Measurements from ENCODE around the gene ZNF43. TPM values are rescaled to one million over a fixed set of nuclear protein-coding genes. Genes with fewer than 3 reads are reported as not detected.
A peak's percentile ranks its signal among the peaks of the same experiment; 100 is the strongest.
"Not testable (repeated sequence)": the region's sequence is repeated elsewhere in the genome, so short reads cannot be mapped to it uniquely, and the experiment has no call there.

ZNF43 gene
- total RNA-seq, 1 donor from 2014 or later, result 6.3 TPM

DNA sequence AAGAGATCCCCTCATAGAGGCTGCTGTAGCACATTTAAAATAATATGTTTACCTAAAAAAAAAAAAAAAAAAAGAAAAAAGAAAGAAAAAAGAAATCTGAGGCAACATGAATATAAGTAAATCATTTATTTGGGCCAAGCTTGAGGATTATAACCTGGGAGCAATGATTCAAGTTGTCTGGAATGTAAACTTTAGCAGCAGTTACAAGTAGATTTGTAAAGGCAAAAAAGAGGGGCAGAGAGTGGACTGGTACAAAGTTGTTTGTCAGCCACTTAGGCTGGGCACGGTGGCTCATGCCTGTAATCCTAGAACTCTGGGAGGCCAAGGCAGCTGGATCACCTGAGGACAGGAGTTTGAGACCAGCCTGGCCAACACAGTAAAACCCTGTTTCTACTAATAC lies 11.3 kb downstream of the ZNF43 start:
- no peak for DNase-seq (ENCODE audit: low spot score)
- intact Hi-C loops (cut with DNase I), result no loop called here

DNA sequence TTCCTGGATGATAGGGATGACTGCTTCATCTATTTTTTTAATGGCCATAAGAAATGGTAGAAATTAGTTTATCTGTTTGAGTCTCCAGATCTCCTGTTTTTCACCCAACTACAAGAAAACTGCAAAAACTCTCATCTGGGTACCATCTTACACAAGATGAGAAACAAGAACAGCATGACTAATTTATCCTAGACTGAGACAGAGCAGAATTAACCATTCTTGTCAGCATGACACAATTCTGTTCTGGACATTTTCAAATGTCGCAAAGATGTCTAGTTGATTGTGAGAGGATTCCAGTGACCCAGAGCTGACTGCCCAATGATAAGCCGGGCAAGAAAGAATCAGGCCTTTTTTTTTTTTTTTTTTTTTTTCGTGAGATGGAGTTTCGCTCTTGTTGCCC lies 12.8 kb downstream of the ZNF43 start:
- intact Hi-C loops (cut with DNase I), result no loop called here
- DNase-seq (ENCODE audit: low spot score), result no peak

DNA sequence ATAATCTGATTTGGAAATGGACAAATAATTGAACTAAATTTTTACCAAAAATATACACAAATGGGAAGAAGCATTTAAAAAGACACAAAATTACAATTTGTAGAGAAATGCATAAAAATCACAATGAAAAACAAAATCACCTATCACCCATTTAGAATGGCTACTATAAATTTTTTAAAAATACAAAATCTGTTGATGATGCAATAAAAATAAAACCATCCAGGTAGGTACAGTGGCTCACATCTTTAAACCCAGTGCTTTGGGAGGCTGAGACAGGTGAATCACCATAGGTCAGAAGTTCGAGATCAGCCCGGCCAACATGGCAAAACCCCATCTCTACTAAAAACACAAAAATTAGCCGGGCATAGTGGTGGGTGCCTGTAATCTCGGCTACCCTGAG lies 23.5 kb downstream of the ZNF43 start:
- no peak for DNase-seq (ENCODE audit: low spot score)
- intact Hi-C loops (cut with DNase I), result no loop called here

DNA sequence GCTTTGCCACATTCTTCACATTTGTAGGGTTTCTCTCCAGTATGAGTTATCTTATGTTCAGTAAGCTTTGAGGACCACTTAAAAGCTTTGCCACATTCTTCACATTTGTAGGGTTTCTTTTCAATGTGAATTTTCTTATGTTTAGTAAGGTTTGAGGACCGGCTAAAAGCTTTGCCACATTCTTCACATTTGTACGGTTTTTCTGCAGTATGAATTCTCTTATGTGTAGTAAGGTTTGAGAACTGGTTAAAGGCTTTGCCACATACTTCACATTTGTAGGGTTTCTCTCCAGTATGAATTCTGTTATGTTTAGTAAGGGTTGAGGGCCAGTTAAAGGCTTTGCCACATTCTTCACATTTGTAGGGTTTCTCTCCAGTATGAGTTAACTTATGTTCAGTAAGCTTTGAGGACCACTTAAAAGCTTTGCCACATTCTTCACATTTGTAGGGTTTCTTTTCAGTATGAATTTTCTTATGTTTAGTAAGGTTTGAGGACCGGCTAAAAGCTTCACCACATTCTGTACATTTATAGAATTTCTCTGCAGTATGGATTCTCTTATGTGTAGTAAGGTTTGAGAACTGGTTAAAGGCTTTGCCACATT lies 27.5 kb downstream of the ZNF43 start:
- DNase-seq (ENCODE audit: low spot score); intact Hi-C loops (cut with DNase I): not testable (repeated sequence)

DNA sequence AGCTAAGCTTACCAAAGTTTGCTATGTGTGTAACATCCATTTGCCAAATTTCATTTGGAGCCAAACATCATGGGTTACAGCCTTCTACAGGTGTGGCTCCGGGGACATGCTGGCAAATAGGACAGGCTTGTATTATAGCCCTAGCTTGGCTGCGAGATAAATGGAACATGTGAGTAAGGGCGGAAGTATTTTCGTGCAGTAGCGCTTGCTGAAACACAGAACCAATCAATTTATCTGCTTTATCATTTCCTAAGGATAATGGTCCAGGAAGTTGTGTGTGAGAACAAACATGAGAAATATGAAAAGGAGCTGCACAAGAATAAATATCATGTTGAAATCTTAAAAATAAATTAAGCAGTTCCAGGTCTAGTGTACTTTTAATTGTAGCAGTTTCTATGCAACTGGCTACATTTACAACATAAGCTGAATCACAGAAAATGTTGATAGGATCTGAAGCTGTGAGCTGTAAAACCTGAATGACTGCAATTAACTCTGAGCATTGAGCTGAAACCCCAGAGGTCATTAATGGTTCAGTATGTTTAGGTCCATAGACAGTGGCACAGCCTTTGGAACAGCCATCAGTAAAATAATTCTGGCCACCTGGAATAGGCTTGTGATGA lies 46.4 kb downstream of the ZNF43 start:
- DNase-seq (ENCODE audit: low spot score), result no peak
- intact Hi-C loops (cut with DNase I), result no loop called here

DNA sequence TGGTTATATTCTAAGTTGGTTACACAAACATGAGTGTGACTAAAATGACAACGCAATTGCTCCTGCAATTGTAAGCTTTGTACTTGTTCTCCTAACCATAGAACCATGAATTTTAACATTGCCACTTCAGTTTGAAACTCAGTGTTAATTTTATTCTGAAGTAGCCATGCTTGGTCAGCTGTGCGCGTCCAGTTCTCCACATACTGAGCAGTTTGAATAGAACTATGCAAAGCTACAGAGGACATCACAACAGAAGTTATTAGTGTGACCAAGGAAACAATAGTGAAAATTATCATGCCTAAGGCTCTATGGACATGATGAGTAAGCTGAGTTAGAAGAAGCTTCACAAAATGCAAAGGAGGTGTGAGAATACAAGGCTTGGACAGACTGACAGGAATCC lies 49.0 kb downstream of the ZNF43 start:
- intact Hi-C loops (cut with DNase I), result no loop called here

DNA sequence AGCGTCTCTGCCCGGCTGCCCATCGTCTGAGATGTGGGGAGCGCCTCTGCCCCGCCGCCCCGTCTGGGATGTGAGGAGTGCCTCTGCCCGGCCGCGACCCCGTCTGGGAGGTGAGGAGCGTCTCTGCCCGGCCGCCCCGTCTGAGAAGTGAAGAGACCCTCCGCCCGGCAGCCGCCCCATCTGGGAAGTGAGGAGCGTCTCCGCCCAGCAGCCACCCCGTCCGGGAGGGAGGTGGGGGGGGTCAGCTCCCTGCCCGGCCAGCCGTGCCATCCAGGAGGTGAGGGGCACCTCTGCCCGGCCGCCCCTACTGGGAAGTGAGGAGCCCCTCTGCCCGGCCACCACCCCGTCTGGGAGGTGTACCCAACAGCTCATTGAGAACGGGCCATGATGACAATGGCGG lies 60.2 kb downstream of the ZNF43 start:
- intact Hi-C loops (cut with DNase I); DNase-seq (ENCODE audit: low spot score): not testable (repeated sequence)

More for the DNA sequence above, 49.0 kb downstream of the ZNF43 start:
- no peak for DNase-seq (ENCODE audit: low spot score)

DNA sequence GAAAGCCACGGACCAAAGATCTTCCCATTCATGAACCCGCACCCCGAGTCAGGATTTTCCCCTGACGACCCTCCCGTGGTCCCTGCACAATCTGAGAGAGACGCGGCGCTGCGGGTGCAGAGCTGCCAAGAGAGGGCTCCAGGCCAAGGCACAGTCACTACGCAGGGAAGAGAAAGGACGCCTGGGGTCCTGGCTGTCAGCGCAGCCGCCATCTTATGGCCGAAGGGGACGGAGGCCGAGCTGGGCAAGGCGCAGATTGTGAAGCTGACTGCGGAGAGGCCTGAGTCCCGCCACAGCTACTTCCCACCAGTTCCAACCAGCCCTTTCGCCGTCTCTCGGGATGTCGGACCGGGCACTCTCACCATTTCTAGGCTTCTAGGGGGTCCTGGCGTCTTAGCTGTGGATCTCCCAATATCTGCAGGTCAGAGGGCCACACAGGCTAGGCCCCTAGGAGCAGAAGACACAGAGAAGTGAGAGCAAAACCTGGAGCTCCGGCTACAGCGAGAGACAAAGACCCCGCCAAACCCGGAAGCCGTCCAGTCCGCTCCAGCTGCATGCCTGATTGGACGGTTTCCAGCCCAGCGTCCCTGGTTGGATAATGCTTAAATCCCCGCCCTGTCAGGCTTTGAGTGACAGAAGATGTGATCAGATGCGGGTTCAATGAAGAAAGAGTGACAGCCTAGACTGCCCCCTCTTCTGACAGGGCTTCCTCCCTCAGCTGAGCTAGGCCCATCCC lies 68.7 kb downstream of the ZNF43 start, which contains the start of gene ZNF100:
ZNF100 (minus strand) TSS at position 515 of the 736 bp plus-strand sequence; CDS start at position 365, 150 bp downstream.
- intact Hi-C loops (cut with DNase I), result loop anchor here (10.0 kb wide), 1 partner anchor 68 kb away; the partner anchor contains the start of gene ZNF43

DNA sequence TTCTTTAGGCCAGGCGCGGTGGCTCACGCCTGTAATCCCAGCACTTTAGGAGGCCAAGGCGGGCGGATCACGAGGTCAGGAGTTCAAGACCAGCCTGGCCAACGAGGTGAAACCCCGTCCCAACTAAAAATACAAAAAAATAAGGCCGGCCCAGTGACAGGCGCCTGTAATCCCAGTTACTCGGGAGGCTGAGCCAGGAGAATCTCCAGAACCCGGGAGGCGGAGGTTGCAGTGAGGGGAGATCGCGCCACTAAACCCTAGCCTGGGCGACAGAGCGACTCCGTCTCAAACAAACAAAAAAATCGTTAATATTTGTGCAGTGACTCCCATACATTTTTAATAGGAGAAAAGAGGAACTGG lies 69.3 kb downstream of the ZNF43 start:
- intact Hi-C loops (cut with DNase I), result loop anchor here (10.0 kb wide), 1 partner anchor 68 kb away; the partner anchor contains the start of gene ZNF43
- DNase-seq (ENCODE audit: low spot score), result not testable (repeated sequence)

More for the DNA sequence above, 68.7 kb downstream of the ZNF43 start, which contains the start of gene ZNF100:
- DNase-seq (ENCODE audit: low spot score), result peak; percentile 95

DNA sequence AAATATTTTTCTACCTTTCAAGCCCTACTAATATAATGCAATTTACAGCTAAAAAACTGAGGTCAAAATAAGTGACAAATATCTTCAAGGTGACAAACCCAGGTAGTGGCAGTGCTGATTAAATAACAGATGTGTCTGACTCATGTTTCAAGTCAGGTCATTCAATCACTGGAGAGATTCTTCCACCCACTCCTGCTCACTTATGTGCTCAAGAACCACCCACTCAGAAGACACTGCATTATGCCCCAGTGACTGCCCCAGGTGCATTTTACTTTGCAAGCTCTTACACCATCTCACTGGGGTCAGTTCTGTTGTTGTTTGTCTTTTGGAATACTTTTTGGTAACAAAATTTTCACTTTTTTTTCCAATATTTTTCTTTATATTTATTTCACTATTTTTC lies 70.8 kb downstream of the ZNF43 start:
- DNase-seq (ENCODE audit: low spot score), result no peak
- intact Hi-C loops (cut with DNase I), result loop anchor here (10.0 kb wide), 1 partner anchor 70 kb away; the partner anchor contains the start of gene ZNF43

DNA sequence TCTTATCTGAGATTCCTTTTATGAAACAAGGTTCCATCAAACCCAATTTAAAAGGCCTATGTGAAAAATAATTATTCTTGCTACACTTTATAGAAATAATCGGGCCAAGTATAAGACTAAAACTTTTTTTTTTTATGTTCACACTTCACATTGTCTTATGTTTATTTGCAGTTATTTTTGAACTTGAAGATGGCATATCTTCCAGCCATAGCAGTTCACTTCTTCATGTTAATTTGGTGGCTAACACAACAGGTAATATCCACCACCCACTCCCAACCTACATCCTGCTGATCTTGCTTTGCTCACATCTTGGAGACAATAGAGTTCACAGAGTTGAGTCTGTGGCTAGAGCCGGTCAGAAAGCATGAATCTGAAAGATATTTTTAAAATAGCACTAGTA lies 74.4 kb downstream of the ZNF43 start:
- intact Hi-C loops (cut with DNase I), result loop anchor here (10.0 kb wide), 1 partner anchor 73 kb away; the partner anchor contains the start of gene ZNF43

DNA sequence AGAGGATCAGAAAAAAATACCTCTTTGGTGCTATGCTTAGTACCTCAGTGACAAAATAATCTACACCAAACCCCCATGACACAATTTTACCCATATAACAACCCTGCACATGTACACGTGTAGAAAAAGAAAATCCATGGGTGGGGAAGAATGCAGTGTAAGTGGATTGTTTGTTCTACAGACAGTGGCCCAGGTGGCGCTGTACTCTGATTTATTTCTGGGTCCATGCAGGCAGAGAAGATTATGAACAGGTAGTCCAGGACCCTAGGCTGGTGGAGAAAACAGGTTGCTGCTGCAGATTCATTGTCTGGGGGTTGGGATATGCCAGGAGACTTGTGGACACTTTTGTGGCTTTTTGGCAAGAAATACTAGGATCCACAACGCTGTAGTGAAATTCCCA lies 77.7 kb downstream of the ZNF43 start:
- DNase-seq (ENCODE audit: low spot score), result no peak
- intact Hi-C loops (cut with DNase I), result no loop called here

More for the DNA sequence above, 74.4 kb downstream of the ZNF43 start:
- DNase-seq (ENCODE audit: low spot score), result not testable (repeated sequence)

DNA sequence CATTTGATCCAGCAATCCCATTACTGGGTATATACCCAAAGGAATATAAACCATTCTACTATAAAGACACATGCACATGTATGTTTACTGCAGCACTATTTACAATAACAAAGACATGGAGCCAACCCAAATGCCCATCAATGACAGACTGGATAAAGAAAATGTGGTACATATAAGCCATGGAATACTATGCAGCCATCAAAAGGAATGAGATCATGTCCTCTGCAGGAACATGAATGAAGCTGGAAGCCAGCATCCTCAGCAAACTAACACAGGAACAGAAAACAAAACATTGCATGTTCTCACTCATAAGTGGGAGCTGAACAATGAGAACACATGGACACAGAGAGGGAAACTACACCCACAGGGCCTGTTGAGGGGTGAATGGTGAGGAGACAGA lies 80.4 kb downstream of the ZNF43 start:
- DNase-seq (ENCODE audit: low spot score); intact Hi-C loops (cut with DNase I): not testable (repeated sequence)

Other genes starting within 250 kb of the ZNF43 start
- gene ZNF100, start 68.6 kb downstream of the ZNF43 start, total RNA-seq, result 8.0 TPM
- 31.4 TPM for gene ZNF208, start 174.8 kb upstream of the ZNF43 start, total RNA-seq
- 1.2 TPM for gene ZNF257, start 216.3 kb upstream of the ZNF43 start, total RNA-seq